ENCODE results near the gene DDIAS.

Gene DDIAS

GRCh38 chr11:82899957-82900276, 1.6 kb upstream of the DDIAS start:
- H3K4me1 ChIP-seq (ENCODE audit: insufficient read depth, low read length, severe bottlenecking) = peaks cover 50% of the 10 kb centered on the region
- no peaks in the 10 kb centered on the region for H3K36me3 ChIP-seq (ENCODE audit: insufficient read depth, low read length)
- peak overlapping the region; percentile 17 for H3K27ac ChIP-seq (ENCODE audit: low read depth, low read length, poor library complexity, severe bottlenecking)
- peaks cover 32% of the 10 kb centered on the region for H3K79me2 ChIP-seq (ENCODE audit: insufficient read depth, low read length)
- H3K9me2 ChIP-seq (ENCODE audit: low read depth, low read length) = no peaks in the 10 kb centered on the region
- no peaks in the 10 kb centered on the region for H3K27me3 ChIP-seq (ENCODE audit: insufficient read depth, low read length)
- H4K20me1 ChIP-seq (ENCODE audit: insufficient read depth, low read length) = no peaks in the 10 kb centered on the region
- H3K9ac ChIP-seq (ENCODE audit: low read length) = peak overlapping the region; percentile 60
- no peaks in the 10 kb centered on the region for H3F3A ChIP-seq (ENCODE audit: insufficient read depth, low read length)
- H3K4me3 ChIP-seq (ENCODE audit: low read depth, low read length, poor library complexity, severe bottlenecking) = peak overlapping the region; percentile 94
- no peak for TF ChIP-seq EZH2 (IDR thresholded peaks at IDR 0.05; ENCODE audit: borderline replicate concordance, low read length)
- no peak for TF ChIP-seq CTCF (IDR thresholded peaks at IDR 0.05; ENCODE audit: low read length)
- no peak overlapping the region for H2AFZ ChIP-seq (ENCODE audit: low read length)
- peak overlapping the region; percentile 97 for H3K4me2 ChIP-seq (ENCODE audit: low read length)
- H3K9me3 ChIP-seq (ENCODE audit: low read length) = no peaks in the 10 kb centered on the region

- H2AFZ ChIP-seq (ENCODE audit: low read length) = peak within 1 kb of the TSS; percentile 45
- H3F3A ChIP-seq (ENCODE audit: insufficient read depth, low read length) = no peaks in the 10 kb centered on the region
- H3K4me3 ChIP-seq (ENCODE audit: low read depth, low read length, poor library complexity, severe bottlenecking) = peak within 1 kb of the TSS; percentile 94
- no peaks in the 10 kb centered on the region for H3K9me2 ChIP-seq (ENCODE audit: low read depth, low read length)
- no peaks in the 10 kb centered on the region for H3K9me3 ChIP-seq (ENCODE audit: low read length)
- no peaks in the 10 kb centered on the region for H3K36me3 ChIP-seq (ENCODE audit: insufficient read depth, low read length)
- H3K4me1 ChIP-seq (ENCODE audit: insufficient read depth, low read length, severe bottlenecking) = peaks cover 50% of the 10 kb centered on the region
- TF ChIP-seq CTCF (IDR thresholded peaks at IDR 0.05; ENCODE audit: low read length) = no peak; the same call in 1 of the 2 replicates
- H3K4me2 ChIP-seq (ENCODE audit: low read length) = peak within 1 kb of the TSS; percentile 97
- H3K27me3 ChIP-seq (ENCODE audit: insufficient read depth, low read length) = no peaks in the 10 kb centered on the region
- H3K79me2 ChIP-seq (ENCODE audit: insufficient read depth, low read length) = peaks cover 36% of the 10 kb centered on the region
- peak within 1 kb of the TSS; percentile 48 for H3K27ac ChIP-seq (ENCODE audit: low read depth, low read length, poor library complexity, severe bottlenecking)
- H4K20me1 ChIP-seq (ENCODE audit: insufficient read depth, low read length) = no peaks in the 10 kb centered on the region
- peak within 1 kb of the TSS; percentile 88 for H3K9ac ChIP-seq (ENCODE audit: low read length)
These were observed 1.0 kb upstream of the DDIAS start, which contains the start of gene PRCP for GRCh38 chr11:82900277-82901164. Gene PRCP (minus strand): TSS chr11:82900430. CDS start chr11:82900402, 28 bp downstream.

- H3K79me2 ChIP-seq (ENCODE audit: insufficient read depth, low read length) = peaks cover 51% of the 10 kb centered on the region
- peak overlapping the region; percentile 97 for H3K4me2 ChIP-seq (ENCODE audit: low read length)
- H2AFZ ChIP-seq (ENCODE audit: low read length) = no peak overlapping the region
- peak overlapping the region; percentile 94 for H3K4me3 ChIP-seq (ENCODE audit: low read depth, low read length, poor library complexity, severe bottlenecking)
- H3F3A ChIP-seq (ENCODE audit: insufficient read depth, low read length) = no peaks in the 10 kb centered on the region
- no peaks in the 10 kb centered on the region for H3K27me3 ChIP-seq (ENCODE audit: insufficient read depth, low read length)
- H3K4me1 ChIP-seq (ENCODE audit: insufficient read depth, low read length, severe bottlenecking) = peaks cover 55% of the 10 kb centered on the region
- no peaks in the 10 kb centered on the region for H4K20me1 ChIP-seq (ENCODE audit: insufficient read depth, low read length)
- H3K27ac ChIP-seq (ENCODE audit: low read depth, low read length, poor library complexity, severe bottlenecking) = peak overlapping the region; percentile 37
- no peaks in the 10 kb centered on the region for H3K9me3 ChIP-seq (ENCODE audit: low read length)
- TF ChIP-seq CTCF (IDR thresholded peaks at IDR 0.05; ENCODE audit: low read length) (no peak), EZH2 (IDR thresholded peaks at IDR 0.05; ENCODE audit: borderline replicate concordance, low read length) (no peak)
- no peaks in the 10 kb centered on the region for H3K36me3 ChIP-seq (ENCODE audit: insufficient read depth, low read length)
- peak overlapping the region; percentile 88 for H3K9ac ChIP-seq (ENCODE audit: low read length)
- H3K9me2 ChIP-seq (ENCODE audit: low read depth, low read length) = no peaks in the 10 kb centered on the region
These were observed 468 bp downstream of the DDIAS start for GRCh38 chr11:82901922-82902485.
